Cardiac muscle cell (in vitro differentiated cells and primary cell): ENCODE data around the gene IFNE. TPM values are rescaled to one million over a fixed set of nuclear protein-coding genes. Genes with fewer than 3 reads are reported as not detected.
A peak's percentile ranks its signal among the peaks of the same experiment; 100 is the strongest.

Experiments
- DNase-seq, 2 donors: peaks; one replicate each; pipeline versions ENCODE4 v3.0.0 to v3.0.0-alpha.2; 2010 to 2017; ENCODE audit warnings: low read depth in 1 of 2, low spot score in 1 of 2
- H3K27ac ChIP-seq: fragments of 200-600 bp; sonication (generic); 2 replicates; pipeline ENCODE4 v1.5.1; 2016
- H3K27me3 ChIP-seq: fragments of 200-600 bp; sonication (generic); 2 replicates; pipeline ENCODE4 v1.6.0; 2016; ENCODE audit warnings: control low read depth
- H3K36me3 ChIP-seq: fragments of 200-600 bp; sonication (generic); 2 replicates; pipeline ENCODE4 v1.5.1; 2016; ENCODE audit warnings: control low read depth
- H3K4me1 ChIP-seq: fragments of 200-600 bp; sonication (generic); 2 replicates; pipeline ENCODE4 v1.8.1; 2017; ENCODE audit warnings: low read depth, mild to moderate bottlenecking, mixed run types
- H3K4me3 ChIP-seq: fragments of 200-600 bp; sonication (generic); 2 replicates; pipeline ENCODE4 v1.5.1; 2016; ENCODE audit warnings: mild to moderate bottlenecking
- H3K9me3 ChIP-seq: fragments of 200-600 bp; sonication (generic); 2 replicates; pipeline ENCODE4 v1.5.1; 2017; ENCODE audit warnings: low read depth, mild to moderate bottlenecking, control low read depth
- polyA plus RNA-seq: library from polyadenylated mRNA; unstranded; fragments of >200 nt; fragmentation: Nextera tagmentation; extraction: Ambion mirVana; gene quantifications from 2 replicates; pipeline ENCODE4 v1.2.1, GENCODE V29; 2016
- total RNA-seq: library from RNA; depleted of rRNA; stranded (reverse); fragments of >200 nt; gene quantifications from 2 replicates; pipeline ENCODE4 v1.2.3, GENCODE V29; 2016
- TF ChIP-seq, protein P1 (sequence below): IDR thresholded peaks from 2 replicates; pipeline ENCODE4 v1.5.1; 2012; ENCODE audit warnings: low read depth, mild to moderate bottlenecking, low read length

The IFNE gene
- total and polyA plus RNA-seq, 2 experiments from 2014 or later: not detected

GRCh38 chr9:21516796-21517195 is 34.7 kb upstream of the IFNE start:
- H3K27me3 ChIP-seq: no peaks in the 10 kb centered on the region
- TF ChIP-seq, protein P1, sequence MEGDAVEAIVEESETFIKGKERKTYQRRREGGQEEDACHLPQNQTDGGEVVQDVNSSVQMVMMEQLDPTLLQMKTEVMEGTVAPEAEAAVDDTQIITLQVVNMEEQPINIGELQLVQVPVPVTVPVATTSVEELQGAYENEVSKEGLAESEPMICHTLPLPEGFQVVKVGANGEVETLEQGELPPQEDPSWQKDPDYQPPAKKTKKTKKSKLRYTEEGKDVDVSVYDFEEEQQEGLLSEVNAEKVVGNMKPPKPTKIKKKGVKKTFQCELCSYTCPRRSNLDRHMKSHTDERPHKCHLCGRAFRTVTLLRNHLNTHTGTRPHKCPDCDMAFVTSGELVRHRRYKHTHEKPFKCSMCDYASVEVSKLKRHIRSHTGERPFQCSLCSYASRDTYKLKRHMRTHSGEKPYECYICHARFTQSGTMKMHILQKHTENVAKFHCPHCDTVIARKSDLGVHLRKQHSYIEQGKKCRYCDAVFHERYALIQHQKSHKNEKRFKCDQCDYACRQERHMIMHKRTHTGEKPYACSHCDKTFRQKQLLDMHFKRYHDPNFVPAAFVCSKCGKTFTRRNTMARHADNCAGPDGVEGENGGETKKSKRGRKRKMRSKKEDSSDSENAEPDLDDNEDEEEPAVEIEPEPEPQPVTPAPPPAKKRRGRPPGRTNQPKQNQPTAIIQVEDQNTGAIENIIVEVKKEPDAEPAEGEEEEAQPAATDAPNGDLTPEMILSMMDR: no peak
- no peaks in the 10 kb centered on the region for H3K4me1 ChIP-seq
- H3K27ac ChIP-seq: no peak overlapping the region
- H3K9me3 ChIP-seq: no peaks in the 10 kb centered on the region
- no peaks in the 10 kb centered on the region for H3K36me3 ChIP-seq
- H3K4me3 ChIP-seq: no peak overlapping the region
- DNase-seq: no peak

DNA sequence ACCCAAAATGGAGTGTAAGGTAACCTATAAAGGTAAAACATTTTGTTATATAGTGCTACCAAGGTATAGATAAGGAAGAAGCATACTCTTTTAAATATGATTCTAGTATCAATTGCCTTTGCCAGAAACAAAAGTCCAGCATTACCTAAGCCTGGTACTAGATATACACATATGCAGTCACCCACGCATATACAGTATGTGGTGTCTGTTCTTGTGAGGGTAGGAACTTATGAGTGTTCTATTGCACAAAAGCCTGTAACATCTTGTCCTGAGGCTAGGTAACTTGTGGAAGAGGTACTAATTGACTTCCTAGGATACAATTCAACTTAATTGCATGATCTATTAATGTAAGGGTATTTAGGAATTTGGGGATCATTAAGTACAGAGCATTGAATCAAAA is 31.3 kb upstream of the IFNE start:
- Histone ChIP-seq H3K4me3 (no peak overlapping the region), H3K4me1 (no peaks in the 10 kb centered on the region)
- DNase-seq: no peak

GRCh38 chr9:21510806-21511205 is 28.7 kb upstream of the IFNE start:
- Histone ChIP-seq H3K27me3 (no peaks in the 10 kb centered on the region), H3K27ac (no peak overlapping the region), H3K9me3 (no peaks in the 10 kb centered on the region), H3K36me3 (no peaks in the 10 kb centered on the region), H3K4me3 (no peak overlapping the region), H3K4me1 (no peaks in the 10 kb centered on the region)
- no peak for DNase-seq
- TF ChIP-seq, protein P1: no peak

More for the DNA sequence above, 31.3 kb upstream of the IFNE start:
- Histone ChIP-seq H3K9me3 (no peaks in the 10 kb centered on the region), H3K27ac (no peak overlapping the region), H3K36me3 (no peaks in the 10 kb centered on the region), H3K27me3 (no peaks in the 10 kb centered on the region)
- TF ChIP-seq, protein P1: no peak

DNA sequence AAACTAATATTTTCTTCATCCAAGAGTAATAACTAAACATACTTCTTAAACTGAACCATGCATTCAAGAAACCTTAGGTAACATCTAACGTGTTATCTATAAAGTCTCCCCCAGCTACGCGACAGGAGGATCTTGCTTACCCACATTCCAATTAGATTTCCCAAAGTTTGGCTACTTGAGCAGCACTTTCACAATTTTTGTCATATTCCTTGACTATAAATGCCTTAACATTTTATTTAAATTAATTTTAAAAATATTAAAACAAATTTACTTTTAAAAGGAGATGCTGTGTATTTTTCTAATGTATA is 25.3 kb upstream of the IFNE start:
- Histone ChIP-seq H3K9me3 (no peaks in the 10 kb centered on the region), H3K27ac (no peak overlapping the region), H3K4me1 (no peaks in the 10 kb centered on the region), H3K36me3 (no peaks in the 10 kb centered on the region), H3K27me3 (no peaks in the 10 kb centered on the region), H3K4me3 (no peak overlapping the region)
- TF ChIP-seq, protein P1: no peak
- peak in 1 of 2 donors; percentile 25 for DNase-seq

DNA sequence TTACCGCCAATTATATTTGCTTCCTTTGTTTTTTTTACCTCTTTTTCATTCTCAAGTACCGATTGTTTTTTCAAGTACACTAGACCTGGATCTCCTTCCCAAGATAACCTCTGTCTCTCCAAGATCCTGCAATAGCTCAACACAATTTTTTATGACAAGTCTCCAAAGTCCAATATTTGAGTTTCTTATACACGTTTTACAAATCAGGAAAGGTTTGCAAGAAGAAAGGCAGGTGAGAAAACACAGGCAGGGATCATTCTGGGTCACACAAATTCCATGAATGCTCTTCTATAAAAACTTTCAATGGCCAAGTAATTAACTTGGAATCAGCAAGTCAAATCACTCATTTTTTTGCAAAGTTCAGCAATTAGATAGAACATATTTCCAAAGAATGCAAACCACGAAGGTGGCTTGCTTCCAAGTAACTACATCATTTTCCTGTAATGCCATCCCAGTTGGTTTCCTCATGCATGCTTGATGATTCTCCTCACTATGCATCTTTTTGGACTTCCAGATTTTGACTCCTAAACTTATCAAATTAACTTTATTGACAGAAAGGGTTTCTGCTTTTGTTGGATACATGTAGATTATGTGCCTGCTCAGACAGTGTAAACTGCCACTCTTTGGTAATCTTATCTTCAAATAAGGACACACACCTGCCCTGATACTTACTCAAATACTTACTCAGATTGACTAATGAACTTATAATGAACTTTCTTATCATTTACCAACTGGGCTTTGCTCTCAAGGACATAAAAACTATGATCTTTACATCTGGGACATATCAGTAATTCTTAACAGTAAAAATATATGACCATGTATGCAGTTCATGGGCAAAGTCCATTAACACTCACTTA is 24.7 kb upstream of the IFNE start:
- peak in 1 of 2 donors; percentile 95 for DNase-seq
- H3K27me3 ChIP-seq: no peaks in the 10 kb centered on the region

More for the DNA sequence above, 24.7 kb upstream of the IFNE start:
- Histone ChIP-seq H3K27ac (no peak overlapping the region), H3K4me1 (no peaks in the 10 kb centered on the region), H3K36me3 (no peaks in the 10 kb centered on the region), H3K9me3 (no peaks in the 10 kb centered on the region), H3K4me3 (no peak overlapping the region)
- TF ChIP-seq, protein P1: no peak
